Endodermal cell (in vitro differentiated cells): Measurements from ENCODE around the gene ACE. TPM values are rescaled to one million over a fixed set of nuclear protein-coding genes. Genes with fewer than 3 reads are reported as not detected.

ENCODE experiments used
- DNase-seq: peaks from one replicate; pipeline ENCODE4 v3.0.0-alpha.2; 2017
- H3K27ac ChIP-seq: 2 replicates; pipeline ENCODE4 v1.5.1; 2013; ENCODE audit warnings: mild to moderate bottlenecking, low read depth, low read length, moderate library complexity
- H3K27me3 ChIP-seq: 2 replicates; pipeline ENCODE4 v1.6.1; 2013; ENCODE audit warnings: mild to moderate bottlenecking, low read length, moderate library complexity; ENCODE audit not compliant: insufficient read depth, control insufficient read depth, poor library complexity, severe bottlenecking
- H3K36me3 ChIP-seq: 2 replicates; pipeline ENCODE4 v1.7.0; 2013; ENCODE audit warnings: mild to moderate bottlenecking, low read length, moderate library complexity; ENCODE audit not compliant: control insufficient read depth, insufficient read depth
- H3K4me1 ChIP-seq: one replicate; pipeline ENCODE4 v1.7.0; 2013; ENCODE audit warnings: low read length; ENCODE audit not compliant: control insufficient read depth, insufficient read depth
- H3K4me3 ChIP-seq: 2 replicates; pipeline ENCODE4 v1.5.1; 2013; ENCODE audit warnings: mild to moderate bottlenecking, low read length, moderate library complexity
- H3K9ac ChIP-seq: 2 replicates; pipeline ENCODE4 v1.6.1; 2013; ENCODE audit warnings: mild to moderate bottlenecking, low read length, moderate library complexity; ENCODE audit not compliant: poor library complexity, severe bottlenecking; ENCODE audit errors: extremely low read depth
- H3K9me3 ChIP-seq: 2 replicates; pipeline ENCODE4 v1.6.1; 2013; ENCODE audit warnings: mild to moderate bottlenecking, low read length, moderate library complexity; ENCODE audit not compliant: control insufficient read depth
- H3K27ac Mint-ChIP-seq: 2 replicates; pipeline ENCODE4 v1.8.0; 2020; ENCODE audit warnings: mixed read lengths
- H3K27me3 Mint-ChIP-seq: 2 replicates; pipeline ENCODE4 v1.8.0; 2021; ENCODE audit warnings: mild to moderate bottlenecking, mixed read lengths; ENCODE audit not compliant: insufficient read depth
- H3K36me3 Mint-ChIP-seq: 2 replicates; pipeline ENCODE4 v1.8.0; 2020; ENCODE audit warnings: low read depth, mixed read lengths
- H3K4me1 Mint-ChIP-seq: 2 replicates; pipeline ENCODE4 v1.8.0; 2020; ENCODE audit warnings: mixed read lengths
- H3K4me3 Mint-ChIP-seq: 2 replicates; pipeline ENCODE4 v1.8.0; 2020; ENCODE audit warnings: mild to moderate bottlenecking, moderate library complexity, mixed read lengths
- H3K9me3 Mint-ChIP-seq: 2 replicates; pipeline ENCODE4 v1.8.0; 2020; ENCODE audit warnings: mild to moderate bottlenecking, mixed read lengths
- CTCF ChIP-seq: fragments of 200-600 bp; sonication (generic); conservative IDR thresholded peaks from 2 replicates; pipeline ENCODE4 v1.5.0; 2021; ENCODE audit warnings: antibody characterized with exemption, mild to moderate bottlenecking
- WGBS, 2 experiments: methylation state at CpG; one replicate each; pipeline versions ENCODE4 v1.1.5 to v1.1.7; 2013; ENCODE audit warnings: missing lambda C conversion rate in 2 of 2, mixed read lengths in 1 of 2; ENCODE audit not compliant: insufficient coverage in 1 of 2, insufficient read length in 1 of 2; 5-methylcytosine and 5-hydroxymethylcytosine counted together
- total RNA-seq, 2 donors: library from RNA; stranded (reverse); fragmentation: NEBNext Ultra II Directional in 1 of 2; extraction: Animal tissue kit (Norgen Biotek cat#: 25700) in 1 of 2; gene quantifications; 2 replicates in 1 of 2; 3 replicates in 1 of 2; pipeline ENCODE4 v1.2.1, GENCODE V29; 2021

Gene ACE
- total RNA-seq, 2 donors from 2014 or later = 4.6 to 12.5 TPM

- Histone ChIP-seq H3K27me3 (no peaks in the 10 kb centered on the region), H3K4me3 (no peak overlapping the region), H3K9ac (no peak overlapping the region), H3K9me3 (no peaks in the 10 kb centered on the region), H3K27ac (no peak overlapping the region), H3K36me3 (no peaks in the 10 kb centered on the region), H3K4me1 (no peaks in the 10 kb centered on the region)
- WGBS, 2 experiments = 88 to 95% methylated on average over 4 to 5 of the region's 5 CpGs
- peaks cover 2% of the 10 kb centered on the region for H3K36me3 Mint-ChIP-seq
- peaks cover 3% of the 10 kb centered on the region for H3K27me3 Mint-ChIP-seq
- H3K4me3 Mint-ChIP-seq = no peak overlapping the region
- no peak for DNase-seq
- peaks cover 2% of the 10 kb centered on the region for H3K4me1 Mint-ChIP-seq
- H3K9me3 Mint-ChIP-seq = peaks cover 12% of the 10 kb centered on the region
- no peak overlapping the region for H3K27ac Mint-ChIP-seq
- no peak for TF ChIP-seq CTCF
These were observed 21.9 kb upstream of the ACE start for GRCh38 chr17:63454915-63455314.

DNA sequence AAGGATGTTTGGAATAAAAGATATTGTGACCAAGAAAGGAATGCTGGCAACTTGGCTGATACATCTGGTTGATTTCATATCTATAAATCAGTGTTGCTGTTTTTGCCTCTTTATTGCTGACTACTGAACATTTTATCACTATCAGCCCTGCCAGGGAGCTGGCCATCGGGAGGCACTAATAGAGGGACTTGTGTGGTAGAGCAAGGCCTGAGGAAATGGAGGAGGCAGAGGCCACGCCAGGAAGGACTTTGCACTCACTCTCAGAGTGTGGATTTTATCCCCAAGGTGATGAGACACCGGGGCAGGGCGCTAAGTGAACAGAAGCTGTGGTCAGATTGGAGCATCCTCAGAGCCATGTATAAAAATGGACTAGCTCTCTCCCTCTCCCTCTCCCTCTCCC lies 21.4 kb upstream of the ACE start:
- no peak overlapping the region for H3K4me3 Mint-ChIP-seq

GRCh38 chr17:63458478-63458877 lies 18.4 kb upstream of the ACE start:
- Histone ChIP-seq H3K27ac (no peak overlapping the region), H3K4me3 (no peak overlapping the region), H3K36me3 (no peaks in the 10 kb centered on the region), H3K9ac (no peak overlapping the region), H3K4me1 (no peaks in the 10 kb centered on the region), H3K27me3 (no peaks in the 10 kb centered on the region), H3K9me3 (no peaks in the 10 kb centered on the region)
- WGBS, 2 experiments = 78 to 94% methylated on average over 3 to 4 of the region's 4 CpGs
- Mint-ChIP-seq H3K27ac (no peak overlapping the region), H3K9me3 (peaks cover 12% of the 10 kb centered on the region), H3K27me3 (peaks cover 2% of the 10 kb centered on the region), H3K4me1 (peaks cover 4% of the 10 kb centered on the region), H3K36me3 (peaks cover 2% of the 10 kb centered on the region), H3K4me3 (no peak overlapping the region)
- TF ChIP-seq CTCF = no peak
- DNase-seq = no peak

More for the DNA sequence above, 21.4 kb upstream of the ACE start:
- no peak overlapping the region for H3K27ac ChIP-seq
- no peaks in the 10 kb centered on the region for H3K9me3 ChIP-seq
- TF ChIP-seq CTCF = no peak
- Mint-ChIP-seq H3K36me3 (peaks cover 2% of the 10 kb centered on the region), H3K4me1 (peaks cover 4% of the 10 kb centered on the region), H3K27me3 (peaks cover 2% of the 10 kb centered on the region), H3K9me3 (peaks cover 12% of the 10 kb centered on the region), H3K27ac (no peak overlapping the region)
- H3K4me3 ChIP-seq = no peak overlapping the region
- H3K9ac ChIP-seq = no peak overlapping the region
- no peaks in the 10 kb centered on the region for H3K36me3 ChIP-seq
- H3K4me1 ChIP-seq = no peaks in the 10 kb centered on the region
- WGBS, 2 experiments = 88 to 100% methylated on average over 1 to 4 of the region's 4 CpGs
- H3K27me3 ChIP-seq = no peaks in the 10 kb centered on the region
- no peak for DNase-seq
